HG03342 (cell line): ENCODE results near the gene ZBTB16.

Experiments used
- ATAC-seq: cut with Tn5 transposase; IDR thresholded peaks from one replicate; pipeline ENCODE4 v1.9.1; 2021; ENCODE audit warnings: mild to moderate bottlenecking, moderate library complexity; ENCODE audit not compliant: unreplicated experiment

The ZBTB16 gene

DNA sequence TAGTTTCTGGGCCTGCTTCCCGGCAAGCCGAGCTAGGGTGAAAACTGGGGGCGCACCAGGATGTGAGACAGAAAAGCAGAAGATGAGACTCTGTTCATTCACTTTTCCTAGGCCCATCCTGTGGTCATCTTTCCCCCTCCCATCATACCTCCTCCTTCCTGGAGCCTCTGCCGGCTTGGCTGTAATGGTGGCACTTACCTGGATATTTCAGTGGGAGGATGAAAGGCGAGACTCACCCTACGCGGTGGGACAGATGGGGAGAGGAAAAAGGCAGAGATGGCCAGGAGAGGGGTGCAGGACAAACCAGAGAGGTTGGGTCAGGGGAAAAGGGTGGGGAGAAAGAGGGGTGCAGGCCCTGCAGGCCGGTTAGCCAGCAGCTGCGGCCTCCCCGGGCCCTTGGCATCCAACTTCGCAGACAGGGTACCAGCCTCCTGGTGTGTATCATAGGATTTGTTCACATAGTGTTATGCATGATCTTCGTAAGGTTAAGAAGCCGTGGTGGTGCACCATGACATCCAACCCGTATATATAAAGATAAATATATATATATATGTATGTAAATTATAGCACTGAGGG is 195.1 kb downstream of the ZBTB16 start:
- ATAC-seq: no peak

DNA sequence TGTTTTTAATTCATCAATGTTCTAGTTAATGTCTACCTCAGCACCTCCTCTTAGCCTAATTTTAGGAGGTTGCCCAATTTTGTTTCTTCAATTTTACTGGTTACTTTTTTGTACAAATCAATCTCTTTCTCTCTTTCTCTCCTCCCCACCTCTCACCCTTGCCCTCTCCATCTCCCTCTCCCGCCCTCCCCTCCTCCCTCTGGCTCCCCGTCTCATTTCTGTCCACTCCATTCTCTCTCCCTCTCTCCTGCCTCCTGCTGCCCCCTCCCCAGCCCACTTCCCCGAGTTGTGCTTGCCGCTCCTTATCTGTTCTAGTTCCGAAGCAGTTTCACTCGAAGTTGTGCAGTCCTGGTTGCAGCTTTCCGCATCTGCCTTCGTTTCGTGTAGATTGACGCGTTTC is 195.8 kb downstream of the ZBTB16 start:
- ATAC-seq: no peak

DNA sequence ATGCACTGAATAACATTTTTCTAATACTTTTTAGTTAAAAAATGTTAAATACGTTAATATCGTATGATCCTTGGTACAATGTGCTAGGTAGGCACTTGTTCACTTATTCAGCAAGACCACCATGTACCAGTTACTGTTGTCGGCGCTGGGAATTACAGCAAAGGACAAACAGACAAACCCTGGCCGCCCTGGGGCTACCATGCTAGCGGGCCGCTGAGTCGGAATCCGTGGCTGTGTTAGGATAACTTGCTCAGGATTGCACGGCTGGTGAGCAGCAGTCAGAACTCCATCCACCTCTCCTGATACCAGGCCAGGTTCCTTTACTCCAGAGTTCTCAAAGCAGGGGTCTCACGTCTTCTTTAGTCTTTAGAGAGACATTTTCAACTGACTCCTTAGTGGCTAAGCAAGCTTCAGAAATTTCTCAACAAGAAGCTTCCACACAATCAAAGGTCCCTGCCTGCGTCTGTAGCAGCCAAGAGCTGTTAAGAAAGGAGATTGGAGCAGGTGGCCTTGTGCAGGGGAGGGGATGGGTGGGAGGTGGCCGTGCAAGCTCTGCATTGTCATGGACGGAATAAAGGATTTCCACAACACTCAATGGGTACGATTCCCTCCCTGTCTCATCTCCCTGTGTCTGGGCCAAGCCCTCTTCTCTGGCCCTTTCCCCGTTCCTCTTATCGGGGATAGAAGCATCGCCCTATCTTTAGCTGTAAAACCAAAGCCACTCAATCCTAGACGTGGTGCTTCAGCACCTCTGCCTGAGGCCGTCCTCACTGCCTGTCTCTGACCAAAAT is 196.9 kb downstream of the ZBTB16 start:
- ATAC-seq: no peak

DNA sequence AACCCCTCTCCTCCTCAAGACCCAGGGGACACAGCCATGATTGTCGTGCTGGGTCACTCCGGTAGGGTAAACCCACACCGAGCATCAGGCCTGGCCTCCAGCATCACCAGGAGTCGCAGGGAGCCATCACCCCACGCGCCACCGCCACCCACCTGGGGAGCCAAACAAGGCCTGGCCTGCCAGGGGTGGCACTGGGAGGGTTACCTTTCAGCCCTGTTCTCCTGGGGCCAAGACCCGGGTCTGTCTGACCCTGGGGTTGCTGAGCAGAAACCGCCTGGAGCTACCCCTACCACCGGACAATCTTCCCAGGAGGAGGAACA is 197.4 kb downstream of the ZBTB16 start:
- ATAC-seq: no peak

DNA sequence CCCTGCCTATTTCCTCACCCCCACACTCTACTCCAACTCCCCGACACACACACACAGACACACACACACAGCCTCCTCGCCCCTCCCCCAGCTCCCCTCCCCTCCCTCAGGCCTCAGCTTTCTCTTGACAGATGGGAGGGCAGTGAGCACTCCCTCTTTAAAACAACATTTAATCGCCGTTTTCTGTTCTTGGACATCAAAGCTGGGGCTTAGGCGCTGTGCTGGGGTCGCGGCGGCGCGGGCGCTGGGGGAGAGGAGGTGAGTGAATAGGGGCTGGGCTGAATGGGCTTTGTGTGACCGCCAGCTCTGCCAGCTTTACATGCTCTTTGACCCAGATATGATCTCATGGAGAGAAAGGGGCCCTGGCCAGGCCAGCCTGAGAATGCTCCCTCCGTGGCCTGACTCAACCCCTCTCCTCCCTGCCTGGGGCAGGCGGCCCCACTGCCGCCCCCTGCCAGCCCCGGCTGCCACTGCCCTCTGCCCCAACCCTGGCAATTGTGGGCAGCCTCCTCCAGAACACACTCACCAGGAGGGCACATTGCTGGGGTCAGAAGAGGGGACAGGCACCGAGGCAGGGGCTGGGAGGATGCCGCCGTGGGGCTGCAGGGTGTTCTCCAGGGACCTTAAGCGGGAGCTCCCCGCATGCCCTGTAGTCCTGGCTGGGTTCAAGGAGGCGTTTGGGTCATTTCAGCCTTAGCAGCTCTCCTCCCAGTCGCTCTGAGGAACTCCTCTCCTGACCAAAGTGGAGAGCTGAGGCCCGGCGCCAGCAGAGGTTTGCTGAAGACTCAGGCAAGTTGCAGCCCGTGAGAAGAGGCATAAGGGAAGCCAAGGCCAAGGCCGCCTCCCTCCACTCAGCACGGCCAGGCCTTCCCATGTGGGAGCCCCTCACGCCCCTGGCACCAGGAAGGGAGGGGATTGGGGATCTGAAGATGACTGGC is 198.4 kb downstream of the ZBTB16 start:
- ATAC-seq: no peak

DNA sequence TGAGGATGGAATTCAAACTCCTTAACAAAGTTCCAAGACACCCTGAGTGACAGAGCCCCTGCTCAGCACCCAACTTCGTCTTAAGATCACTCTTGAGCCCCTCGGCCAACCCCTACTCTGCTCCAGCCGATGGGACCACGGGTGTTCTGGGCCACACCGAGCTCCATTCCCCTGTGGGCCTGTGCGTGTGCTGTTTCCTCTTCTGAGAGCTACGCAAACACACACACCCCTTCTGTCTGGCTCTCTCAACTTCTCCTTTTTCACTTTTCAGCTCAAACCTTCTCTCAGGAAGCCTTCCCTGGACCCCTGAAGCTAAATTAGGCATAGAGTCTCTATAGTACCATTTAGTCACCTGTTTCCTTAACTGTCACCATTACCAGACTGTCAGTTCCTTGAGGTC is 199.2 kb downstream of the ZBTB16 start:
- no peak for ATAC-seq

DNA sequence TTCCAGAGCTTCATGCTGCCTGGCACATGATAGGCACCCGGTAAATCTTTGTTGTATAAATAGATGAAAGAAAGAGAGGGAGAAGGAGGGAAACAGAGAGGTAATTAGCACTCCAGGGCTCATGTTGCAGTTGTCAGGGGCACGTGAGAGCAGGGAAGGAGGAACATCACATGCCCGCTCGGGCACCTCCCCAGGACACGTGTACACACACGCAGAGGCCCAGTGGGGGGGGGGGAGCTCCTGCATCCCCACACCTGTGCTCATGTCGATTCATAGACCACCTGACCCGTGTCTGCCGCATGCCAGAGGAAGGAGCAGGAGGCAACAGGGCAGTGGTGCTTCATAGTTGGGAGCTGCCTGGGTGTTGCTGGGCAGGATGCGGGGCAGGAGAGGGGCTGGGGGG is 199.6 kb downstream of the ZBTB16 start:
- ATAC-seq: no peak

DNA sequence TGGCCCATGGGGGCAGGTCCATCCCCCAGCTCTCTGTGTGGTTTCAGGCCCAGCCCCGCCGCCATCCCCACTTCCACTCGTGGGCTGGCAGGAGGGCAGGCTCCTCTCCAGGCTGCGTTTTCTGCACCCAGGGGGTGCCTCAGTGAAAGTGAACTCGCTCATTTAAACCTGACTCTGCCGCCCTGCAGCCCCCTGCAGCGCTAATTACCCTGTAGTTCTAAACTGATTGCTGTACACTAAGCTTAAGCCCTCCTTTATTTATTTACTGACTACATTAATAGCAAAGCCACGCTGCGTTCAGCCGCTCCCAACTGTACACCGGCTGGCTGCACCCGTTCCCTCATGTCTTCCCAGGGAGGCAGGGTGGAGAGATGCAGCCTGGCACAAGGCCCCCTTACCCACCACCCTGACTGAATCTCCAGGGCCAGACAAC is 200.1 kb downstream of the ZBTB16 start:
- no peak for ATAC-seq

DNA sequence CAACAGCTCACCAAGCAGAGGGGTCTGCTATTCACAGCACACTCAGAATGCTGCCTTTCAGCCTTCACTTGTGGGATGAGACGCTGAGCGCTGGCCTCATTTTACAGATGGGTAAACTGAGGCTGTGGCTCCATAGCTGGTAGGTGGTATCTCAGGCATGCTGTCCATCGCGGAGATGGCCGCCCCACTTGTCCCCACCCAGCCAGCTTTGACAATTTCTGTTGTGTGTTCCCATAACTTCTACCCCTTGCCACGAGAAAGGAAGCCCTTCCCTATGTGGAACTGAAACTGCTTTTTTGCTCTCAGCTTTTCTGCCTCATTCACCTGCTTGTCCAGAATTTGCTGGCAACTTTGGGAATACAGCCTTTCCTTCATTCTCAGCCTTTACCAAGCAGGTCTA is 200.6 kb downstream of the ZBTB16 start:
- no peak for ATAC-seq

DNA sequence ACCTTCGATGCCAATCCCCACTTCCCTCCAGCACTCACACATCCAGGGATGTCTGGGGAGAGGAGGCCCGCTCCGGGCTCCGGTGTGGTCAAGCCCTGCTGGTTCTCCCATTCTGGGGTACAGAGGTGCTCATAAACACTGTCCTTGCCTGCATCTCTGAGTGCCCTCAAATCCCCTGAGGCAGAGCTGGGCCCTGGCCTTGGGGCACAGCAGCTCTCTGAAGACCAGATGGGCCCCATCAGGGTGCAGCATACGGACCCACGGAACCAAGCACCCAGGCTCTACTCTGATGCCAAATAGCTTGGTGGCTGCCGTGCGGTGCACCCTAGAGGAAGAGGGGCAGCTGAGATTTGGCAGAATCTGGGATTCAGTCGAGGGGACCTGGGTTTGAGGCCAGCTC is 201.0 kb downstream of the ZBTB16 start:
- ATAC-seq: no peak

DNA sequence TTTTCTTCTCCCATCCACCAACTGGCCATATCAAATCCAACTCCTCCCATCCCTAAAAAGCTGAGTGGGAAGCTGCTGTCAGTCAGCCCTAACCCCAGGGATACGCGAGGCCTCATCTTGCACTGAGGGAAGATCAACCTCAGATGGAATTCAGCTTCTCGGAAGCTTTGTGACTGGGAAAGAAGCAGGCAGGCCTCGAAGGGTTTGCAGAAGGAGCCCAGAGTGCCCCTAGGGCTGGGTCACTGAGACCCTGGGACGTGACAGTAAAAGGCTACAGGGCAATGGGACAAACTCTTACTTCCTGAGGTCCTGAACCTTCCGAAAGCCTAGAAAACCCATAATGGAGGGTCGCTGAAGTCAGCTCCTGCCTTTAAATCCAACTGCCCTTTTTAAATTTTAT is 202.3 kb downstream of the ZBTB16 start:
- ATAC-seq: no peak

DNA sequence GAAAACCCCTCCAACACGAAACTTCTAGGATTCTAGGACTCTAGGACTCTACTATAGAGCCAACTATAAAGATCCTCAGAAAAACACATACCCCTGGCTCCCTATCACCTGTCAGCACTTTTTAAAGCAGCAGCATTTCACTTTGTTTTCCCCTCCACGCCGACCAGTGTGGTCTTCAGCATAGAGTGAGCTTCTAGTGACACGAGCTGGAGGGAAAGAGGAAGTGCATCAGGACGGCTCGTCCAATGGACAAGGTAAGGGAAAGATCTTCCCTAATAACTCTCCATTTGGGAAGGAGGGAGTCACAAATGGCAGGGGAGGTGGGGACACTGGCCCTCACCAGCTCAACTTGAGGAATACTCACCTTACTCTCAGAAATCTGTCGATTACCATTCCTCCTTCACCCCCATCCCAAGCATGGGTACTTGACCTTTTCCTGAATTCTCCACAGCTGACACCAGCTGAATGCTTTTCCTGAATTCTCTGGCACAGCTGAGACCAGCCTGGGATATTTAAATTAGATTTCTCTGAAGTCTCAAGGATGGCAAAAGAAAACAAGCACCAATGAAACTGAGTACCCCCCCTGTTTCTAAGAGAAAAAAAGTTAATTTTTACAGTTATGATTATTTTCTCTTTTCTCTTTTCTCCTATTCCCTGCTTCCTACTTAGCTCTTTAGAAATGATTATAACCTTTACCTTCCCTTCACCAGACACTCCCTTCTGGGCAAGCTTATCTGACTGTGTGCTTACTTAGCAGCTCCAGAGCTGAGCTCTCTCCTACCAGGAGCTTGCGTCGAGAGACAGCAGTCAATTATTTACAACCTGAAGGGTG is 203.4 kb downstream of the ZBTB16 start:
- no peak for ATAC-seq

DNA sequence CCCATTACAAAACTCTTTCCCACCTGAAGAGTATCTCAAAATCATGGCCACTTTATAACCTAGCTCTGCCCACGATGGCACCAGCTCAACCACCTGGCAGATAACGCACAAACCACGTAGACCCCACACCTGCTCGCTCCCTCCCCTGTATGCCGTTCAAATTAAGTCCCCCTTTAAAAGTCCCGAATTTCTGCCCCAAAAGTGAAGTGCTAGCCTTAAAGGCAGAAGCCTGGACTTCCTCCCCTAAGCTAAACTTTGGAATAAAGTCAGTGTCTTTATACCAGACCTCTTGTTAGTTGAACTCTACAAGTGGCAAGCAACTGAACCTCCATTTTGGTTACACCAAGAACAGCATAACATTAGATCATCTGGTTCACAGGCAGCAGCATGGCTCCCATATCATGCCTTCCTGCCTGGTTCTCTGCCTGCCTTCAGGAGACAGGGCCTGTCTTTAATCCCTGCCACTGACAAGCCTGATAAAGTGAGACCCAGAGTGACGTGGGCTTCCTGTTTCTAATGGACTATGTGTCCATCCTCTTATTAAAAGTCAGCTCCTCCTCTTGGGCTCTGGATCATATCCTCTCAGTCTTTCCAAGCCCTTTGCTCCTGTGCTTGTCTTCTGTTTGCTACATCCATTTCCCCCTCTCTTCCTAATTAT is 204.1 kb downstream of the ZBTB16 start:
- no peak for ATAC-seq

DNA sequence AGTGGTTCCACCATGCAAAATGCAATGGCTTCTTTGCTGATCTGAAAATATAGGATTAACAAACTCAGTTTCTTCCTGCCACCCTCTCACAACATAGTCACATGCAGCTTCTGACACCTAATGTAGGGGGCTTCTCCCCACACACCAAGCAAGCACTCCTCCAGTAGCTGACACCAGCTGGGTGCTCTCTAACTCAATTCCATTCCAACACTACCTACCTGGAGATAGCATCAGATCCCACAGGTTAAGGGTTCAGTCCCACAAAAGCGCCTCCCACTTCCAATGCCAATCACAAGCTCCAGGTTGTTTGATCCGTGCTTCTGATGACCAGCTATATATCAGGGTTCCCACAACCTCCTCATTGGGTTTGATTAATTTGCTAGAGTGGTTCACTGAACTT is 204.9 kb downstream of the ZBTB16 start:
- ATAC-seq: no peak

DNA sequence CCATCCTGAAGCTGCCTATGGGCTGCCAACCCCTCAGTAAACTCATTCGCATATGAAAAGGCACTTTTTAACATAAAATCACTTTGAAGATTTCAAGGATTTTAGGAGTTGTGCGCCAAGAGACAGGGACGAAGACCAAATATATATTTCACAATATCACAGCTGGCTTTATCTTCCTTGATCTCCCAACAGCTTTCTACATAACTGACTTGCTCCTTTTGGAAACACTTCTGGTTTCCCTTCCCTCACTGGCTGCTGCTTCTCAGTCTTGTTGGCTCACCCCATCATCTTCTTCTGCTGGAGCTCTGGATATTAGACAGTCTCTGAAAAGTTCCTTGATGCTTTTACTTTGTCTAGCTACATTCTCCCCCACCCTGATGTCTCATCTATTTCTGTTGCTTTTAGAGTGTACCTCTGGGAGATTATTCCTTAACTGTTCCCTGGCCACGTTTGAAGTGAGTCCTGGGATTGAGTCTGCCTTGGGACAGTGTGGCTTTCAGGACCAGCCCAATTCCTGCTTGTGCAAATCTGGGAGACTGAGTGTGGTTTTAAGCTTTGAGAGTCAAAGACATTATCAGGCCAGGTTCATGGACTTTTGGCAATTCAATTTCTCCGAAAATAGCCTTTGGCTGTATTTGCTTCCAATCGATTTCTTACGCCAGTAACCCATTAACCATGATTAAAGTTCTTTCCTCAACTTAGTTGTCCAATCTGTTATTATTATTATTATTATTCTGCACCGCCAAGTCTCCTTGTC is 205.8 kb downstream of the ZBTB16 start:
- no peak for ATAC-seq

DNA sequence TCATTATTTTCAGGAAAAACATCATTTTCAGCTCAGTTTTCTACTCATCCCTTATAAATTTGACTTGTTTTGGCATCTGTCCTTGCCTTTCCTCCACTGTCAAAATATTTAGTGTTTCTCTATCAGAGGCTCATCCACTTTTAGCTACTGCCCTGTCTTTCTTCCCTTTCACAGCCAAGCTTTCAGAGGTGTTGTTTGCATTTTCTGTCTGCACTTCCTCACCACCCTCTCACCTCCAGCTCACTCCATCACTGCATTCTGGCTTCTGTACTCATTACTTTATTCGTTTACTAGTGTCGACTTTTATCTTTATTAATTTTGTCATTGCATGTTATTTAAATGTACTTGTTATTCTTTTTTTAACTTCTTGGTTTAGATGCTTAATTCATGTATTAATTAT is 210.0 kb downstream of the ZBTB16 start:
- no peak for ATAC-seq

DNA sequence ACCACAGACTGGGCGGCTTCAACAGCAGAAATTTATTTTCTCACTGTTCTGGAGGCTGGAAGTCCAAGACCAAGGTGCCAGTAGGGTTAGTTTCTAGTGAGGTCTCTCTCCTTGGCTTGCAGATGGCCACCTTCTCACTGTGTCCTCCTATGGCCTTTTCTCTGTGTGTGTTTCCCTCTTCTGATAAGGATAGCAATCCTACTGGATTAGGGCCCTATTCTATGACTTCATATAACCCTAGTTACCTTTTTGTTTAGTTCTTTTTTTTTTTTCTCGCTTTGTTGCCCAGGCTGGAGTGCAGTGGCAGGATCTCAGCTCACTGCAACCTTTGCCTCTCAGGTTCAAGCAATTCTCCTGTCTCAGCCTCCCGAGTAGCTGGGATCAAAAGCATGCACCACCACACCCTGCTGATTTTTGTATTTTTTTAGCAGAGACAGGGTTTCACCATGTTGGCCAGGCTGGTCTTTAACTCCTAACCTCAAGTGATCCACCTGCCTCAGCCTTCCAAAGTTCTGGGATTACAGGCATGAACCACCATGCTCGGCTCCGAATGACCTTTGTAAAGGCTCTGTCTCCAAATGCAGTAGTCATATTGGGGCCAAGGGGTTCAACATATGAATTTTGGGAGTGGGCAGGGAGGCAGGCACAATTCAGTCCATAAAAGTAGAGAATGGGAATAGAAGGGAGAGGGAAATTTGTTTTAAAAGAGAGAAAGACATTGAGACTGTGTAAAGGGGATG is 211.2 kb downstream of the ZBTB16 start:
- no peak for ATAC-seq

DNA sequence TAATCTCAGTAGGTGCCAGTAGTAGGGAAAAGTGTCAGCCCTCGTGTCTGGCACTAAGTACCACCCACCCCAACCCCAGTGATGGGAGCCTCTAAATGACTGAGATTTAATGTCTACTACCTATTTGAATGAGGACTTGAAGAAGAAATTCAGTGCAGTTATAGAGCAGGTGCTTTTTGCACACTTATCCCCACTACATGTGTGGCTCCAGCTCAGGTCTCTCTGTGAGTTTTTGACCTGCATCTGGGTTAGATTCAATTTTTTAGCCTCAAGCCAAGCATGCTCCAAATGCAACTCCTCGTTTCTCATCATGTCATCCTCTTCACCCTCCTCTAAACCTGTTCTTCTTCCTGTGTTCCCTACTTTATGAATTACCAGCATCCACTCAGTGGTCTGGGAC is 211.8 kb downstream of the ZBTB16 start:
- no peak for ATAC-seq

DNA sequence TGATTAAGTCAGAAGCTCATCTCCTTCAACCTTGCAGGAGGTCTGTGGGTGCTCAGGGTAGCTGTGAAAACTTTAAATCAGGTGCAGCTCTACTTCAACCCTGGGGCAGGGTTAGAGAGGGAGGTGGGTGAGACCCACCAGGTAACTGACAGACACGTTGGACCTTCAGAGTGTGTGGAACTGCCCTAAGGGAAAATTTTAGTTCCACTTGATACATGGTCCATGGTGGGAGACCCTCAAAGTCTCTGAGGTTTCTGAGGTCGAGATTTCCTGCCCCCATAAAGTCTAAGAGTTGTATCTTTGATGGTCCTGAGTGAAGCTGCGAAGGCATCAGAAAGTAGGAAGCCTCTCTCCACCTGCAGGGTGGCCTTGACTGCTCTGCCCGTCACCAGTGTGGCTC is 212.8 kb downstream of the ZBTB16 start:
- no peak for ATAC-seq
